WTC11 (cell line): Measurements from ENCODE around the gene INPP5A. TPM values are rescaled to one million over a fixed set of nuclear protein-coding genes. Genes with fewer than 3 reads are reported as not detected.

Experiments
- ATAC-seq: fragments of 200-7000 bp; cut with Tn5 transposase; 2 replicates; pipeline ENCODE4 v1.10.0; 2021; ENCODE audit warnings: mild to moderate bottlenecking, moderate library complexity
- CTCF ChIA-PET: fragments of 300-600 bp; sonication (Branson Sonifier 250); formaldehyde crosslinking; loops from one replicate; lab custom pipeline; 2021; ENCODE audit warnings: antibody characterized with exemption; lab: Charles Lee
- POLR2A ChIA-PET: fragments of 350-600 bp; sonication (Branson Sonifier 250); formaldehyde crosslinking; loops from one replicate; lab custom pipeline; 2021; ENCODE audit warnings: antibody characterized with exemption; lab: Charles Lee
- DNase-seq: peaks from one replicate; pipeline ENCODE4 v3.0.0; 2021; ENCODE audit warnings: low spot score
- H3K27ac Mint-ChIP-seq: 2 replicates; pipeline ENCODE4 v1.8.0; 2021; ENCODE audit warnings: mixed read lengths
- H3K27me3 Mint-ChIP-seq: 2 replicates; pipeline ENCODE4 v1.8.0; 2021; ENCODE audit warnings: low read depth, mild to moderate bottlenecking, moderate library complexity, mixed read lengths
- H3K36me3 Mint-ChIP-seq: 2 replicates; pipeline ENCODE4 v1.8.0; 2021; ENCODE audit warnings: mixed read lengths
- H3K4me1 Mint-ChIP-seq: 2 replicates; pipeline ENCODE4 v1.8.0; 2022; ENCODE audit warnings: mixed read lengths
- H3K4me3 Mint-ChIP-seq: 2 replicates; pipeline ENCODE4 v1.8.0; 2021; ENCODE audit warnings: mild to moderate bottlenecking, moderate library complexity, mixed read lengths
- H3K9me3 Mint-ChIP-seq: 2 replicates; pipeline ENCODE4 v1.8.0; 2021; ENCODE audit warnings: mixed read lengths
- CBFB ChIP-seq: sonication (generic); formaldehyde crosslinking; IDR thresholded peaks from 2 replicates; pipeline ENCODE4 v1.8.1; 2022; ENCODE audit warnings: mild to moderate bottlenecking, low read depth, missing genetic modification reagents
- ESRRA ChIP-seq: sonication (generic); formaldehyde crosslinking; IDR thresholded peaks from 2 replicates; pipeline ENCODE4 v1.8.1; 2022; ENCODE audit warnings: mild to moderate bottlenecking, missing genetic modification reagents, borderline replicate concordance
- FOXJ3 ChIP-seq: sonication (generic); formaldehyde crosslinking; IDR thresholded peaks from 2 replicates; pipeline ENCODE4 v1.9.0; 2021; ENCODE audit warnings: missing genetic modification reagents, mild to moderate bottlenecking, borderline replicate concordance
- FOXP1 ChIP-seq: sonication (generic); formaldehyde crosslinking; IDR thresholded peaks from 2 replicates; pipeline ENCODE4 v1.8.0; 2022; ENCODE audit warnings: missing genetic modification reagents, mild to moderate bottlenecking, moderate library complexity, borderline replicate concordance
- IRF2 ChIP-seq: sonication (generic); formaldehyde crosslinking; IDR thresholded peaks from 2 replicates; pipeline ENCODE4 v1.8.0; 2022; ENCODE audit warnings: low read depth, missing genetic modification reagents, borderline replicate concordance
- JAZF1 ChIP-seq: fragments of 250-450 bp; sonication (Bioruptor Pico); IDR thresholded peaks from 2 replicates; pipeline ENCODE4 v1.9.0; 2021; ENCODE audit warnings: moderate library complexity, mild to moderate bottlenecking, inconsistent platforms
- MYBL2 ChIP-seq: sonication (generic); formaldehyde crosslinking; IDR thresholded peaks from 2 replicates; pipeline ENCODE4 v1.8.1; 2023; ENCODE audit warnings: mild to moderate bottlenecking, moderate library complexity, missing genetic modification reagents
- NFATC4 ChIP-seq: fragments of 250-450 bp; sonication (Bioruptor Pico); IDR thresholded peaks from 2 replicates; pipeline ENCODE4 v1.9.0; 2021; ENCODE audit warnings: mild to moderate bottlenecking
- NR2C2 ChIP-seq: sonication (generic); formaldehyde crosslinking; IDR thresholded peaks from 2 replicates; pipeline ENCODE4 v1.8.0; 2022; ENCODE audit warnings: mild to moderate bottlenecking, missing genetic modification reagents
- OVOL2 ChIP-seq: fragments of 250-450 bp; sonication (Bioruptor Pico); IDR thresholded peaks from 2 replicates; pipeline ENCODE4 v1.9.0; 2021; ENCODE audit warnings: mild to moderate bottlenecking, borderline replicate concordance
- SMAD3 ChIP-seq: sonication (generic); formaldehyde crosslinking; IDR thresholded peaks from 2 replicates; pipeline ENCODE4 v1.8.0; 2022; ENCODE audit warnings: missing genetic modification reagents, mild to moderate bottlenecking, borderline replicate concordance
- SMAD4 ChIP-seq: sonication (generic); formaldehyde crosslinking; IDR thresholded peaks from 2 replicates; pipeline ENCODE4 v1.8.0; 2022; ENCODE audit warnings: mild to moderate bottlenecking, missing genetic modification reagents
- SOX15 ChIP-seq: fragments of 250-450 bp; sonication (Bioruptor Pico); IDR thresholded peaks from 2 replicates; pipeline ENCODE4 v1.9.0; 2021; ENCODE audit warnings: mild to moderate bottlenecking
- TEAD1 ChIP-seq: sonication (generic); formaldehyde crosslinking; IDR thresholded peaks from 2 replicates; pipeline ENCODE4 v1.8.0; 2022; ENCODE audit warnings: mild to moderate bottlenecking, missing genetic modification reagents
- TP53 ChIP-seq: sonication (generic); formaldehyde crosslinking; IDR thresholded peaks from 2 replicates; pipeline ENCODE4 v1.8.1; 2023; ENCODE audit warnings: mild to moderate bottlenecking, missing genetic modification reagents
- ZNF121 ChIP-seq: sonication (generic); formaldehyde crosslinking; IDR thresholded peaks from 2 replicates; pipeline ENCODE4 v1.8.0; 2023; ENCODE audit warnings: missing genetic modification reagents
- ZNF219 ChIP-seq: sonication (generic); formaldehyde crosslinking; IDR thresholded peaks from 2 replicates; pipeline ENCODE4 v1.8.0; 2023; ENCODE audit warnings: missing genetic modification reagents, mild to moderate bottlenecking, borderline replicate concordance
- ZNF396 ChIP-seq: fragments of 250-450 bp; sonication (Bioruptor Pico); IDR thresholded peaks from 2 replicates; pipeline ENCODE4 v1.8.0; 2021; ENCODE audit warnings: mild to moderate bottlenecking, moderate library complexity, borderline replicate concordance
- total RNA-seq: library from RNA; stranded (reverse); gene quantifications from 3 replicates; pipeline ENCODE4 v1.2.3, GENCODE V29; 2021
- TF ChIP-seq, protein P1 (sequence below): fragments of 250-450 bp; sonication (Bioruptor Pico); IDR thresholded peaks from 2 replicates; pipeline ENCODE4 v1.9.0; 2021; ENCODE audit warnings: mild to moderate bottlenecking
- TF ChIP-seq, protein P2 (sequence below): fragments of 250-450 bp; sonication (Bioruptor Pico); IDR thresholded peaks from 2 replicates; pipeline ENCODE4 v1.9.0; 2021; ENCODE audit warnings: mild to moderate bottlenecking, borderline replicate concordance
- TF ChIP-seq, protein P3 (sequence below): fragments of 250-450 bp; sonication (Bioruptor Pico); IDR thresholded peaks from 2 replicates; pipeline ENCODE4 v1.8.0; 2021; ENCODE audit warnings: mild to moderate bottlenecking
- TF ChIP-seq, protein P4 (sequence below): sonication (generic); formaldehyde crosslinking; IDR thresholded peaks from 2 replicates; pipeline ENCODE4 v1.8.1; 2023; ENCODE audit warnings: mild to moderate bottlenecking, missing genetic modification reagents
- TF ChIP-seq, protein P5 (sequence below): sonication (generic); formaldehyde crosslinking; IDR thresholded peaks from 2 replicates; pipeline ENCODE4 v1.8.0; 2022; ENCODE audit warnings: mild to moderate bottlenecking, missing genetic modification reagents
- TF ChIP-seq, protein P6 (sequence below): sonication (generic); formaldehyde crosslinking; IDR thresholded peaks from 2 replicates; pipeline ENCODE4 v1.8.1; 2023; ENCODE audit warnings: mild to moderate bottlenecking, missing genetic modification reagents, moderate library complexity
- TF ChIP-seq, protein P7 (sequence below): sonication (generic); formaldehyde crosslinking; conservative IDR thresholded peaks from 2 replicates; pipeline ENCODE4 v1.8.1; 2022; ENCODE audit warnings: mild to moderate bottlenecking, missing genetic modification reagents
- TF ChIP-seq, protein P8 (sequence below): fragments of 200-600 bp; IDR thresholded peaks from 2 replicates; pipeline ENCODE4 v1.8.0; 2022; ENCODE audit warnings: antibody characterized with exemption

INPP5A gene
- total RNA-seq, 1 experiment from 2014 or later, result 22.1 TPM

GRCh38 chr10:132725202-132725601 lies 187.6 kb downstream of the INPP5A start (continued):
- TF ChIP-seq, protein P1, sequence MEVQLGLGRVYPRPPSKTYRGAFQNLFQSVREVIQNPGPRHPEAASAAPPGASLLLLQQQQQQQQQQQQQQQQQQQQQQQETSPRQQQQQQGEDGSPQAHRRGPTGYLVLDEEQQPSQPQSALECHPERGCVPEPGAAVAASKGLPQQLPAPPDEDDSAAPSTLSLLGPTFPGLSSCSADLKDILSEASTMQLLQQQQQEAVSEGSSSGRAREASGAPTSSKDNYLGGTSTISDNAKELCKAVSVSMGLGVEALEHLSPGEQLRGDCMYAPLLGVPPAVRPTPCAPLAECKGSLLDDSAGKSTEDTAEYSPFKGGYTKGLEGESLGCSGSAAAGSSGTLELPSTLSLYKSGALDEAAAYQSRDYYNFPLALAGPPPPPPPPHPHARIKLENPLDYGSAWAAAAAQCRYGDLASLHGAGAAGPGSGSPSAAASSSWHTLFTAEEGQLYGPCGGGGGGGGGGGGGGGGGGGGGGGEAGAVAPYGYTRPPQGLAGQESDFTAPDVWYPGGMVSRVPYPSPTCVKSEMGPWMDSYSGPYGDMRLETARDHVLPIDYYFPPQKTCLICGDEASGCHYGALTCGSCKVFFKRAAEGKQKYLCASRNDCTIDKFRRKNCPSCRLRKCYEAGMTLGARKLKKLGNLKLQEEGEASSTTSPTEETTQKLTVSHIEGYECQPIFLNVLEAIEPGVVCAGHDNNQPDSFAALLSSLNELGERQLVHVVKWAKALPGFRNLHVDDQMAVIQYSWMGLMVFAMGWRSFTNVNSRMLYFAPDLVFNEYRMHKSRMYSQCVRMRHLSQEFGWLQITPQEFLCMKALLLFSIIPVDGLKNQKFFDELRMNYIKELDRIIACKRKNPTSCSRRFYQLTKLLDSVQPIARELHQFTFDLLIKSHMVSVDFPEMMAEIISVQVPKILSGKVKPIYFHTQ (CRISPR knock-in tag), result no peak
- TF ChIP-seq IRF2 (CRISPR knock-in tag), result no peak
- no peak for TF ChIP-seq FOXJ3 (CRISPR knock-in tag)
- no peak for TF ChIP-seq ZNF121 (CRISPR knock-in tag)
- TF ChIP-seq ZNF396 (CRISPR knock-in tag), result no peak
- no peak for TF ChIP-seq FOXP1 (CRISPR knock-in tag)
- TF ChIP-seq, protein P2, sequence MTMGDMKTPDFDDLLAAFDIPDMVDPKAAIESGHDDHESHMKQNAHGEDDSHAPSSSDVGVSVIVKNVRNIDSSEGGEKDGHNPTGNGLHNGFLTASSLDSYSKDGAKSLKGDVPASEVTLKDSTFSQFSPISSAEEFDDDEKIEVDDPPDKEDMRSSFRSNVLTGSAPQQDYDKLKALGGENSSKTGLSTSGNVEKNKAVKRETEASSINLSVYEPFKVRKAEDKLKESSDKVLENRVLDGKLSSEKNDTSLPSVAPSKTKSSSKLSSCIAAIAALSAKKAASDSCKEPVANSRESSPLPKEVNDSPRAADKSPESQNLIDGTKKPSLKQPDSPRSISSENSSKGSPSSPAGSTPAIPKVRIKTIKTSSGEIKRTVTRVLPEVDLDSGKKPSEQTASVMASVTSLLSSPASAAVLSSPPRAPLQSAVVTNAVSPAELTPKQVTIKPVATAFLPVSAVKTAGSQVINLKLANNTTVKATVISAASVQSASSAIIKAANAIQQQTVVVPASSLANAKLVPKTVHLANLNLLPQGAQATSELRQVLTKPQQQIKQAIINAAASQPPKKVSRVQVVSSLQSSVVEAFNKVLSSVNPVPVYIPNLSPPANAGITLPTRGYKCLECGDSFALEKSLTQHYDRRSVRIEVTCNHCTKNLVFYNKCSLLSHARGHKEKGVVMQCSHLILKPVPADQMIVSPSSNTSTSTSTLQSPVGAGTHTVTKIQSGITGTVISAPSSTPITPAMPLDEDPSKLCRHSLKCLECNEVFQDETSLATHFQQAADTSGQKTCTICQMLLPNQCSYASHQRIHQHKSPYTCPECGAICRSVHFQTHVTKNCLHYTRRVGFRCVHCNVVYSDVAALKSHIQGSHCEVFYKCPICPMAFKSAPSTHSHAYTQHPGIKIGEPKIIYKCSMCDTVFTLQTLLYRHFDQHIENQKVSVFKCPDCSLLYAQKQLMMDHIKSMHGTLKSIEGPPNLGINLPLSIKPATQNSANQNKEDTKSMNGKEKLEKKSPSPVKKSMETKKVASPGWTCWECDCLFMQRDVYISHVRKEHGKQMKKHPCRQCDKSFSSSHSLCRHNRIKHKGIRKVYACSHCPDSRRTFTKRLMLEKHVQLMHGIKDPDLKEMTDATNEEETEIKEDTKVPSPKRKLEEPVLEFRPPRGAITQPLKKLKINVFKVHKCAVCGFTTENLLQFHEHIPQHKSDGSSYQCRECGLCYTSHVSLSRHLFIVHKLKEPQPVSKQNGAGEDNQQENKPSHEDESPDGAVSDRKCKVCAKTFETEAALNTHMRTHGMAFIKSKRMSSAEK (CRISPR knock-in tag), result no peak
- TF ChIP-seq, protein P3, sequence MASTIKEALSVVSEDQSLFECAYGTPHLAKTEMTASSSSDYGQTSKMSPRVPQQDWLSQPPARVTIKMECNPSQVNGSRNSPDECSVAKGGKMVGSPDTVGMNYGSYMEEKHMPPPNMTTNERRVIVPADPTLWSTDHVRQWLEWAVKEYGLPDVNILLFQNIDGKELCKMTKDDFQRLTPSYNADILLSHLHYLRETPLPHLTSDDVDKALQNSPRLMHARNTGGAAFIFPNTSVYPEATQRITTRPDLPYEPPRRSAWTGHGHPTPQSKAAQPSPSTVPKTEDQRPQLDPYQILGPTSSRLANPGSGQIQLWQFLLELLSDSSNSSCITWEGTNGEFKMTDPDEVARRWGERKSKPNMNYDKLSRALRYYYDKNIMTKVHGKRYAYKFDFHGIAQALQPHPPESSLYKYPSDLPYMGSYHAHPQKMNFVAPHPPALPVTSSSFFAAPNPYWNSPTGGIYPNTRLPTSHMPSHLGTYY (CRISPR knock-in tag), result no peak

DNA sequence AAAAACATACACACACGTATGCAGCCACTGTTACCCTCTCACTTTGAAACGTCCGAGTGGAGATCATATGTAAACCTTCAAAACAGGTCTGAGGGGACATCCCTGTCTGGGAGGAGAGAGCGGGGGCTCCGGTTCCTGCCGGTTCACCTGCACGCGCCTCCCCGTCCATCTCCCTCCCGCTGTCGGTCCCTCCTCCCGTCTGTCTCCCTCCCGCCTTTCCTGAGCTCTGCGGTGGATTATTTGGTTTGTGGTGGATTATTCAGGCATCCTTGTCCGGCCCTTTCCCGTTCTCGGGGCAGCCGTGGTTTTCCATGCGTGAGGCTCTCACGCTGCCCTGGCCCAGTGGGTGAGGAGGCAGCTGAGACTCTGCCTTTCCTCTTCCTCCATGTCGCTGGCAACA lies 188.6 kb downstream of the INPP5A start:
- no peak for DNase-seq
- Mint-ChIP-seq H3K4me1 (peaks cover 3% of the 10 kb centered on the region; the same call in 1 of the 2 replicates), H3K36me3 (no peaks in the 10 kb centered on the region), H3K27ac (no peak overlapping the region), H3K27me3 (no peaks in the 10 kb centered on the region), H3K4me3 (no peak overlapping the region), H3K9me3 (no peaks in the 10 kb centered on the region)
- ChIA-PET CTCF (no interaction called here), POLR2A (no interaction called here)
- ATAC-seq, result no peak
- no peak for TF ChIP-seq NFATC4
- TF ChIP-seq TEAD1 (CRISPR knock-in tag), result no peak
- TF ChIP-seq ESRRA (CRISPR knock-in tag), result no peak
- TF ChIP-seq, protein P4, sequence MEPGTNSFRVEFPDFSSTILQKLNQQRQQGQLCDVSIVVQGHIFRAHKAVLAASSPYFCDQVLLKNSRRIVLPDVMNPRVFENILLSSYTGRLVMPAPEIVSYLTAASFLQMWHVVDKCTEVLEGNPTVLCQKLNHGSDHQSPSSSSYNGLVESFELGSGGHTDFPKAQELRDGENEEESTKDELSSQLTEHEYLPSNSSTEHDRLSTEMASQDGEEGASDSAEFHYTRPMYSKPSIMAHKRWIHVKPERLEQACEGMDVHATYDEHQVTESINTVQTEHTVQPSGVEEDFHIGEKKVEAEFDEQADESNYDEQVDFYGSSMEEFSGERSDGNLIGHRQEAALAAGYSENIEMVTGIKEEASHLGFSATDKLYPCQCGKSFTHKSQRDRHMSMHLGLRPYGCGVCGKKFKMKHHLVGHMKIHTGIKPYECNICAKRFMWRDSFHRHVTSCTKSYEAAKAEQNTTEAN (CRISPR knock-in tag), result no peak
- no peak for TF ChIP-seq SMAD3 (CRISPR knock-in tag)
- TF ChIP-seq NR2C2 (CRISPR knock-in tag), result no peak
- TF ChIP-seq, protein P5, sequence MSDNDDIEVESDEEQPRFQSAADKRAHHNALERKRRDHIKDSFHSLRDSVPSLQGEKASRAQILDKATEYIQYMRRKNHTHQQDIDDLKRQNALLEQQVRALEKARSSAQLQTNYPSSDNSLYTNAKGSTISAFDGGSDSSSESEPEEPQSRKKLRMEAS (CRISPR knock-in tag), result no peak
- TF ChIP-seq, protein P6, sequence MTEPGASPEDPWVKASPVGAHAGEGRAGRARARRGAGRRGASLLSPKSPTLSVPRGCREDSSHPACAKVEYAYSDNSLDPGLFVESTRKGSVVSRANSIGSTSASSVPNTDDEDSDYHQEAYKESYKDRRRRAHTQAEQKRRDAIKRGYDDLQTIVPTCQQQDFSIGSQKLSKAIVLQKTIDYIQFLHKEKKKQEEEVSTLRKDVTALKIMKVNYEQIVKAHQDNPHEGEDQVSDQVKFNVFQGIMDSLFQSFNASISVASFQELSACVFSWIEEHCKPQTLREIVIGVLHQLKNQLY (CRISPR knock-in tag), result no peak
- no peak for TF ChIP-seq TP53
- no peak for TF ChIP-seq OVOL2
- TF ChIP-seq, protein P7, sequence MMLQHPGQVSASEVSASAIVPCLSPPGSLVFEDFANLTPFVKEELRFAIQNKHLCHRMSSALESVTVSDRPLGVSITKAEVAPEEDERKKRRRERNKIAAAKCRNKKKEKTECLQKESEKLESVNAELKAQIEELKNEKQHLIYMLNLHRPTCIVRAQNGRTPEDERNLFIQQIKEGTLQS (CRISPR knock-in tag), result no peak
- TF ChIP-seq MYBL2 (CRISPR knock-in tag), result no peak
- TF ChIP-seq SMAD4 (CRISPR knock-in tag), result no peak
- TF ChIP-seq SOX15 (CRISPR knock-in tag), result no peak
- TF ChIP-seq JAZF1, result no peak
- no peak for TF ChIP-seq CBFB
- no peak for TF ChIP-seq ZNF219 (CRISPR knock-in tag)
- TF ChIP-seq, protein P8, sequence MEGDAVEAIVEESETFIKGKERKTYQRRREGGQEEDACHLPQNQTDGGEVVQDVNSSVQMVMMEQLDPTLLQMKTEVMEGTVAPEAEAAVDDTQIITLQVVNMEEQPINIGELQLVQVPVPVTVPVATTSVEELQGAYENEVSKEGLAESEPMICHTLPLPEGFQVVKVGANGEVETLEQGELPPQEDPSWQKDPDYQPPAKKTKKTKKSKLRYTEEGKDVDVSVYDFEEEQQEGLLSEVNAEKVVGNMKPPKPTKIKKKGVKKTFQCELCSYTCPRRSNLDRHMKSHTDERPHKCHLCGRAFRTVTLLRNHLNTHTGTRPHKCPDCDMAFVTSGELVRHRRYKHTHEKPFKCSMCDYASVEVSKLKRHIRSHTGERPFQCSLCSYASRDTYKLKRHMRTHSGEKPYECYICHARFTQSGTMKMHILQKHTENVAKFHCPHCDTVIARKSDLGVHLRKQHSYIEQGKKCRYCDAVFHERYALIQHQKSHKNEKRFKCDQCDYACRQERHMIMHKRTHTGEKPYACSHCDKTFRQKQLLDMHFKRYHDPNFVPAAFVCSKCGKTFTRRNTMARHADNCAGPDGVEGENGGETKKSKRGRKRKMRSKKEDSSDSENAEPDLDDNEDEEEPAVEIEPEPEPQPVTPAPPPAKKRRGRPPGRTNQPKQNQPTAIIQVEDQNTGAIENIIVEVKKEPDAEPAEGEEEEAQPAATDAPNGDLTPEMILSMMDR, result no peak
- TF ChIP-seq IRF2 (CRISPR knock-in tag), result no peak
